ENCODE results near the gene CAST. TPM values are rescaled to one million over a fixed set of nuclear protein-coding genes. Genes with fewer than 3 reads are reported as not detected.

Gene CAST
- total and polyA plus RNA-seq, 2 donors (not counting 3 experiments of a cell fraction or from before 2014, with no cell fraction given) = 33.7 to 194 TPM

DNA sequence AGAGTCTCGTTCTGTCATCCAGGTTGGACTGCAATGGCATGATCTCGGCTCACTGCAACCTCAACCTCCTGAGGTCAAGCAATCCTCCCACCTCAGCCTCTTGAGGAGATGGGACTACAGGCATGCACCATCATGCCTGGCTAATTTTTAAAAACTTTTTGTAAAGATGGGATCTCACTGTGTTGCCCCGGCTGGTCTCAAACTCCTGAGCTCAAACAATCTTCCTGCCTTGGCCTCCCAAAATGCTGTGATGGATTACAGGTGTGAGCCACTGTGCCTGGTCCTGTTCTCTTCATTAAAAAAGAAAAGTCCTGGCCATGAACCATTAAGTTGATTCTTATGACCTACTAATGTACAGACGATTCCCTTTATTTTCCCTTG, 90.8 kb downstream of the CAST start:
- Histone ChIP-seq H3K27me3 (ENCODE audit: control insufficient read depth in 2 of 2, insufficient read depth in 2 of 2, low read length in 2 of 2) (no peaks in the 10 kb centered on the region), H3K36me3 (ENCODE audit: control insufficient read depth in 2 of 2, extremely low read depth in 1 of 2, insufficient read depth in 2 of 2, low read length in 2 of 2) (peaks cover 25 to 40% of the 10 kb centered on the region in 2 experiments), H3K4me2 (ENCODE audit: insufficient read depth, low read length) (no peak overlapping the region), H3K79me2 (ENCODE audit: control insufficient read depth, insufficient read depth, low read length) (no peaks in the 10 kb centered on the region), H3K4me3 (replicated peaks in 1 of 3; ENCODE audit: insufficient read depth in 1 of 3, low read depth in 1 of 3, low read length in 3 of 3) (no peak overlapping the region), H3K27ac (ENCODE audit: insufficient read depth, low read depth, low read length) (no peak overlapping the region), H4K20me1 (replicated peaks; ENCODE audit: control insufficient read depth, extremely low read depth, insufficient read depth, low read length) (no peaks in the 10 kb centered on the region), H2AFZ (ENCODE audit: low read depth, low read length) (no peak overlapping the region), H3K9me3 (replicated peaks; ENCODE audit: control insufficient read depth, insufficient read depth, low read length) (no peaks in the 10 kb centered on the region), H3K4me1 (ENCODE audit: control insufficient read depth, extremely low read depth, insufficient read depth, low read length) (peaks cover 3% of the 10 kb centered on the region), H3K9me1 (replicated peaks; ENCODE audit: control insufficient read depth, extremely low read depth, insufficient read depth, low read length) (no peaks in the 10 kb centered on the region), H3K9ac (replicated peaks; ENCODE audit: extremely low read depth, insufficient read depth, low read length) (no peak overlapping the region)
- no peak for TF ChIP-seq MYC (IDR thresholded peaks at IDR 0.05; ENCODE audit: low read depth, low read length)
- TF ChIP-seq JUN (IDR thresholded peaks at IDR 0.05; ENCODE audit: borderline replicate concordance, insufficient read depth, insufficient read length, low read depth) = no peak
- TF ChIP-seq POLR2AphosphoS5 (IDR thresholded peaks at IDR 0.05; ENCODE audit: insufficient read depth, low read depth, low read length) = no peak
- TF ChIP-seq, protein P1, sequence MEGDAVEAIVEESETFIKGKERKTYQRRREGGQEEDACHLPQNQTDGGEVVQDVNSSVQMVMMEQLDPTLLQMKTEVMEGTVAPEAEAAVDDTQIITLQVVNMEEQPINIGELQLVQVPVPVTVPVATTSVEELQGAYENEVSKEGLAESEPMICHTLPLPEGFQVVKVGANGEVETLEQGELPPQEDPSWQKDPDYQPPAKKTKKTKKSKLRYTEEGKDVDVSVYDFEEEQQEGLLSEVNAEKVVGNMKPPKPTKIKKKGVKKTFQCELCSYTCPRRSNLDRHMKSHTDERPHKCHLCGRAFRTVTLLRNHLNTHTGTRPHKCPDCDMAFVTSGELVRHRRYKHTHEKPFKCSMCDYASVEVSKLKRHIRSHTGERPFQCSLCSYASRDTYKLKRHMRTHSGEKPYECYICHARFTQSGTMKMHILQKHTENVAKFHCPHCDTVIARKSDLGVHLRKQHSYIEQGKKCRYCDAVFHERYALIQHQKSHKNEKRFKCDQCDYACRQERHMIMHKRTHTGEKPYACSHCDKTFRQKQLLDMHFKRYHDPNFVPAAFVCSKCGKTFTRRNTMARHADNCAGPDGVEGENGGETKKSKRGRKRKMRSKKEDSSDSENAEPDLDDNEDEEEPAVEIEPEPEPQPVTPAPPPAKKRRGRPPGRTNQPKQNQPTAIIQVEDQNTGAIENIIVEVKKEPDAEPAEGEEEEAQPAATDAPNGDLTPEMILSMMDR (IDR thresholded peaks at IDR 0.05; ENCODE audit: extremely low read depth in 1 of 2, insufficient read depth in 1 of 2, low read depth in 1 of 2, low read length in 2 of 2) = no peak
- no peak for TF ChIP-seq POLR2A (IDR thresholded peaks at IDR 0.05; ENCODE audit: low read depth, low read length)
- no peak for TF ChIP-seq FOS (IDR thresholded peaks at IDR 0.05; ENCODE audit: borderline replicate concordance, insufficient read depth, low read length)
- no peak for TF ChIP-seq EZH2 (IDR thresholded peaks at IDR 0.05; ENCODE audit: borderline replicate concordance, low read depth, low read length, severe bottlenecking)
- TF ChIP-seq GATA2 (IDR thresholded peaks at IDR 0.05; ENCODE audit: insufficient read depth, insufficient read length, low read depth, low read length) = no peak
- peak; percentile 59 for FAIRE-seq
- no peak for DNase-seq (ENCODE audit: low read depth, low spot score)
- dilution Hi-C loops (cut with MboI; ENCODE audit: extremely low pct_ligation_motif_present, low sequenced_read_pairs) (no loop called here), intact Hi-C loops (cut with micrococcal nuclease) (loop anchor here (2.0 to 10.0 kb wide), 3 partner anchors 138 to 411 kb away; no protein-coding TSS in a partner anchor)
- no TSS peak for BruUV-seq (replicated peaks)
- ChIA-PET CTCF (interaction anchor here (0.6 to 2.4 kb wide), 56 partner anchors 10 to 1604 kb away, joined by 3 to 62 read pairs (median 6); partner anchors contain the start of genes ERAP1 and LIX1), POLR2A (interaction anchor here (0.6 to 0.7 kb wide), 4 partner anchors 41 to 381 kb away, joined by 3 to 5 read pairs (median 4); no protein-coding TSS in a partner anchor)

Measured in endothelial cell of umbilical vein (primary cell).